Heart left ventricle (tissue), 16 donors: ENCODE measurements around the gene KCNK2. TPM values are rescaled to one million over a fixed set of nuclear protein-coding genes. Genes with fewer than 3 reads are reported as not detected.

Experiments used
- ATAC-seq, 4 donors: fragments of 200-7000 bp; cut with Tn5 transposase; one replicate each; pipeline ENCODE4 v1.9.1; 2020 to 2022; ENCODE audit warnings: moderate library complexity in 4 of 4, mild to moderate bottlenecking in 3 of 4, moderate number of reproducible peaks in 1 of 4
- DNase-seq, 5 donors: peaks; one replicate each; pipeline ENCODE4 v3.0.0-alpha.2; 2020
- H3K27ac ChIP-seq, 12 donors: fragments of 200-600 bp; sonication (generic) in 4 of 12; one replicate each; pipeline versions ENCODE4 v1.5.0 to v1.8.0; 2016 to 2022; ENCODE audit warnings: mild to moderate bottlenecking in 2 of 12
- H3K27me3 ChIP-seq, 9 donors: fragments of 200-600 bp; sonication (generic) in 2 of 9; one replicate each; pipeline versions ENCODE4 v1.5.1 to v1.8.0; 2016 to 2022; ENCODE audit warnings: mild to moderate bottlenecking in 3 of 9
- H3K36me3 ChIP-seq, 9 donors: fragments of 200-600 bp; sonication (generic) in 2 of 9; one replicate each; pipeline versions ENCODE4 v1.5.0 to v1.8.0; 2018 to 2022; ENCODE audit warnings: mild to moderate bottlenecking in 2 of 9
- H3K4me1 ChIP-seq, 12 donors: fragments of 200-600 bp; sonication (generic) in 4 of 12; one replicate each; pipeline versions ENCODE4 v1.5.0 to v1.8.0; 2016 to 2022; ENCODE audit warnings: mild to moderate bottlenecking in 3 of 12
- H3K4me3 ChIP-seq, 12 donors: fragments of 200-600 bp; sonication (generic) in 4 of 12; one replicate each; pipeline versions ENCODE4 v1.5.0 to v1.8.0; 2017 to 2022; ENCODE audit warnings: mild to moderate bottlenecking in 9 of 12, moderate library complexity in 4 of 12
- H3K9me3 ChIP-seq, 12 donors: fragments of 200-600 bp; sonication (generic) in 4 of 12; one replicate each; pipeline versions ENCODE4 v1.5.0 to v1.8.0; 2016 to 2022; ENCODE audit warnings: mild to moderate bottlenecking in 1 of 12
- CTCF ChIP-seq, 12 donors: fragments of 200-600 bp; sonication (generic) in 4 of 12; IDR thresholded peaks; one replicate each; pipeline versions ENCODE4 v1.5.0 to v1.8.0; 2018 to 2022; ENCODE audit warnings: antibody characterized with exemption in 12 of 12, mild to moderate bottlenecking in 5 of 12
- POLR2A ChIP-seq, 2 donors: fragments of 450-650 bp; IDR thresholded peaks; one replicate each; pipeline ENCODE4 v1.6.1; 2017; ENCODE audit warnings: antibody characterized with exemption in 2 of 2, mild to moderate bottlenecking in 2 of 2, moderate library complexity in 2 of 2
- WGBS, 4 donors: extraction: QIAGEN DNeasy Blood & Tissue Kit in 2 of 4; methylation state at CpG; one replicate each; pipeline versions ENCODE4 v1.1.5 to v1.1.7; 2013 to 2018; 5-methylcytosine and 5-hydroxymethylcytosine counted together
- intact Hi-C, 10 donors: fragments of 100-400 bp; cut with DNase I; formaldehyde crosslinking; loops; one replicate each; pipeline versions ENCODE4 v1.11.1 to v1.14.2; 2022
- polyA plus RNA-seq, 2 donors: library from polyadenylated mRNA; stranded (reverse); fragments of 200-250 nt; gene quantifications; one replicate each; pipeline ENCODE4 v1.2.3, GENCODE V29; 2013
- total RNA-seq, 9 donors: library from RNA; depleted of rRNA in 2 of 9; stranded (reverse); fragments of >200 nt in 2 of 9; fragmentation: NEBNext Ultra II Directional in 3 of 9; extraction: Animal tissue kit (Norgen Biotek cat#: 25700) in 3 of 9; gene quantifications; one replicate each; pipeline versions ENCODE4 v1.1.0 to v1.2.4, GENCODE V29; 2016 to 2023
- donor health status: ischemic (EF 13 %, LVEDD 7.1; RV severe dilation, severe dysfunction).
- donor health status: healthy with polysubstance abuse.
- donor health status: DM: no; HTN: yes; CAD: no.
- donor health status: DM: no; HTN: no; CAD: no.
- donor health status: ischemic (EF 25% LVEDD 6.9; RV normal size, moderate dysfunction).
- donor health status: ischemic (EF 25% LVEDD 5.7; RV mildly dilated, moderate dysfunction).
- donor health status: healthy.
- donor health status: DM: yes; HTN: yes; CAD: no.
- donor health status: ischemic (EF 35%, LVEDD 5.7; RV mildly dilated, moderate dysfunction).
- donor health status: nonischemic (EF 11% LVEDD 7.7; RV severe dilation, severe dysfunction).
- donor health status: DM: yes; HTN: yes; CAD: no.
- donor health status: PGD.
- donor health status: ischemic (EF 29% LVEDD 5.4; RV normal size, mild dysfunction).
- donor health status: nonischemic (EF 23%, LVEDD 6.1; RV moderate dilation, normal function).

Gene KCNK2
- total and polyA plus RNA-seq, 11 donors = 0.04 to 1.3 (median 0.21) TPM; not detected in 3

GRCh38 chr1:215188302-215188950 is 105.9 kb downstream of the KCNK2 start:
- Histone ChIP-seq H3K9me3 (peaks cover 0 to 4% (median 0%) of the 10 kb centered on the region in 12 donors), H3K36me3 (no peaks in the 10 kb centered on the region), H3K27me3 (no peaks in the 10 kb centered on the region), H3K4me1 (no peaks in the 10 kb centered on the region), H3K4me3 (no peak overlapping the region), H3K27ac (no peak overlapping the region)
- DNase-seq (no peak), ATAC-seq (no peak)
- no peak for TF ChIP-seq POLR2A (IDR thresholded peaks at IDR 0.05)
- no peak for TF ChIP-seq CTCF (IDR thresholded peaks at IDR 0.05)
- intact Hi-C loops = no loop called here

DNA sequence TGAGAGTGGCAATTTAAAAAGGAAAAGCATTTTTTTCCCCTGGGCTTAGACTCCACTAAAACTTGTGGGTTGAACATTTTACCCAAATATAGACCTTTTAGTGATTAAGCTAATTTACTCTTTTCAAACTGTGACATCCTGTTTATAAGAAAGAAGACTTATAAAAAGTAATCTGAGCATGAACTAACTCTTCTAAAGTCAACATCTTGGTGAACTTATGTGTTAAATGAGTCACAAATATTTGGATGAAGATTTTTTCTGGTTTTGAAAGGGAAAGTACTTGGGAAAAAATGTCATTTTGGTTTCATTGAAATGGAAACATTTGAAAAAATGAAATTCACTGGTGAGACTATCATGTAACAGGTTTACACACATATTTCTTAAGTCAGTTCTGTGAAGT is 109.8 kb downstream of the KCNK2 start:
- DNase-seq = no peak
- no peaks in the 10 kb centered on the region for H3K27me3 ChIP-seq
- no peak overlapping the region for H3K27ac ChIP-seq
- H3K4me3 ChIP-seq = no peak overlapping the region
- intact Hi-C loops = no loop called here
- TF ChIP-seq CTCF (IDR thresholded peaks at IDR 0.05) (no peak), POLR2A (IDR thresholded peaks at IDR 0.05) (no peak)
- no peaks in the 10 kb centered on the region for H3K36me3 ChIP-seq
- ATAC-seq = no peak
- H3K4me1 ChIP-seq = no peaks in the 10 kb centered on the region
- H3K9me3 ChIP-seq = no peaks in the 10 kb centered on the region

- WGBS, 4 donors = 89 to 96% (median 94%) methylated on average over 1 of the region's 1 CpG
- no peak for DNase-seq
- intact Hi-C loops = no loop called here
Observed at GRCh38 chr1:215198021-215198420, 115.5 kb downstream of the KCNK2 start.

GRCh38 chr1:215200121-215200520 is 117.6 kb downstream of the KCNK2 start:
- no peaks in the 10 kb centered on the region for H3K9me3 ChIP-seq
- no peak overlapping the region for H3K4me3 ChIP-seq
- no peaks in the 10 kb centered on the region for H3K36me3 ChIP-seq
- no peak for ATAC-seq
- no peak for DNase-seq
- H3K4me1 ChIP-seq = no peaks in the 10 kb centered on the region
- no peaks in the 10 kb centered on the region for H3K27me3 ChIP-seq
- TF ChIP-seq CTCF (IDR thresholded peaks at IDR 0.05) (no peak), POLR2A (IDR thresholded peaks at IDR 0.05) (no peak)
- intact Hi-C loops = no loop called here
- 77 to 100% (median 83%) methylated on average over 1 of the region's 1 CpG for WGBS, 4 donors
- no peak overlapping the region for H3K27ac ChIP-seq

More at GRCh38 chr1:215198021-215198420, 115.5 kb downstream of the KCNK2 start:
- H3K4me1 ChIP-seq = no peaks in the 10 kb centered on the region
- no peaks in the 10 kb centered on the region for H3K36me3 ChIP-seq
- H3K27me3 ChIP-seq = no peaks in the 10 kb centered on the region
- TF ChIP-seq CTCF (IDR thresholded peaks at IDR 0.05) (no peak), POLR2A (IDR thresholded peaks at IDR 0.05) (no peak)
- H3K4me3 ChIP-seq = no peak overlapping the region
- no peaks in the 10 kb centered on the region for H3K9me3 ChIP-seq
- ATAC-seq = no peak
- no peak overlapping the region for H3K27ac ChIP-seq
